Activated naive CD4-positive, alpha-beta T cell treated with anti-CD3 and anti-CD28 coated beads, Interleukin-2, amount 50 U/mL, for 16 hours (primary cell): Measurements from ENCODE around the gene MYO15A.

Source experiments
- DNase-seq: peaks from one replicate; pipeline ENCODE4 v3.0.0-alpha.2; 2020

The MYO15A gene

DNA sequence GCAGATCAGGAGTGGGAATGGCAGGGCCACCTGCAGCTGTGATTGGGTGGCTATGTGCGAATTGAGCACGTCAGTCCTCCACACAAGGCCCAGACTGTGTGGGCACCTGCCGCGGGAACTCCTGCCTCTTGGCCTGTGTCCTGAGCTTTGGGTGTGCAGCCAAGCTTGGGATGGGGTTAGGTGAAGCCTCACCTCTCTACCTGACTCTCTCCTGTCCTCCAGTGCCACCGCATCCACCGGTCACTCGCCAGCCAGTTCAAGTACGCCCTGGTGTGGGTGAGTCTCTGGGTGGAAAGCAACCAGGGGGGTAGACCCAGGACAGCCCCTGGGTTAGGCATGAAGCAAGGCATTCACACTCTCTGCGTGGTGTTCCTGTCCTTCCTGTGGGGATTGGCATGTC, 2.3 kb upstream of the MYO15A start:
- DNase-seq: no peak

DNA sequence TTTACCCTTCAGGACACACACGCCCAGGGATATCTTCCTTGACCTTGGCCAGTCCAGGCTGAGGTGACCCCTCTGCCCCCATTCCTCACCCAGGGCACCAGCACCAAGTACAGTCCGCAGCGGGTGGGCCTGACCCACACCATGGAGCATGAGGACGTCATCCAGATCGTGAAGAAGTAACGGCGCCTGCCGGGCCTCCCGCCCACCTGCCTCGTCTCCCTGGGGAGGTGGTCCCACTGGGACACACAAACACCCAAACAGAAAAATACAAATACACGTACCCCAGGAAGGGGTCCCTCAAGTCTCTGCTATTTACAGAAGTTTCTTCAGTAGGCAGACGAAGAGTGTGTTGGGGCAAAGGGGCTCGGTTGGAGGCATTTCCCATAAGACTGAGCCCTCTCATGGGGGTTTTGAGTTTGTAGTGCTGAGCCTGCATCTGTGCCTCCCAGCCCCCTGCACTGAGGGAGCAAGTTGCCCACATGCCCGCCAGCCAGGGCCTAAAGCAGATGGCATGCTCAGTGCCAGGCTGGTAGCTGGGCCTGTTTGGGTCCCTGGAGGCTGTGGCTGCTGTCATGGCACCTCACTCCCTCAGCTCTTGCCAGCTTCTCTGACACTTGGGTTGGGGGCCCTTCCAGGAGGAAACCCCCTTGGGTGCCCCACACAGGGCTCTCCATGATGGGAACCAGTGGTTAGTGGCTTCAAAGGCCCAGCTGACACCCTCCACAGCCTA, 1.3 kb upstream of the MYO15A start:
- no peak for DNase-seq

DNA sequence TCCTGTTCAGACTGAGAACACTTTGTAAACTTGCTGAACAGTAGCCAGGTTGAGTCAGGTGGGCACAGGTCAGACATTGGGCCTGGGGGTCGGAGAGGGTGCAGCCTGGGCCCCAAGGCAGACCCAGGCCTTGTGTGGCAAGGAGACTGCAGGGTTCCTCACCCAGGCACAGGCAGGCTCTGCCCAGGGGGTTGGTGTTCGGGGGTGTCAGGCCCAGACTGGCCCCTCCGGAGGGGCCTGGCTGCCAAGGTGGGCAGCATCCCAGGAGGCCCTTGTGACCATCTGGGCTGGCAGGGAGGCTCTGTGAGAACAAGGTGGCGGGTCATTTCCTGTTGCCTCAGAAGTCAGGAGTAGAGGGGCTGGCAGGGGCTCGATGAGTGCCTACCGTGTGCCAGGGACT, 585 bp upstream of the MYO15A start:
- no peak for DNase-seq

- DNase-seq: no peak
Observed at GRCh38 chr17:18109935-18110485, 1.5 kb downstream of the MYO15A start.

GRCh38 chr17:18110636-18111145, 2.1 kb downstream of the MYO15A start:
- DNase-seq: no peak

DNA sequence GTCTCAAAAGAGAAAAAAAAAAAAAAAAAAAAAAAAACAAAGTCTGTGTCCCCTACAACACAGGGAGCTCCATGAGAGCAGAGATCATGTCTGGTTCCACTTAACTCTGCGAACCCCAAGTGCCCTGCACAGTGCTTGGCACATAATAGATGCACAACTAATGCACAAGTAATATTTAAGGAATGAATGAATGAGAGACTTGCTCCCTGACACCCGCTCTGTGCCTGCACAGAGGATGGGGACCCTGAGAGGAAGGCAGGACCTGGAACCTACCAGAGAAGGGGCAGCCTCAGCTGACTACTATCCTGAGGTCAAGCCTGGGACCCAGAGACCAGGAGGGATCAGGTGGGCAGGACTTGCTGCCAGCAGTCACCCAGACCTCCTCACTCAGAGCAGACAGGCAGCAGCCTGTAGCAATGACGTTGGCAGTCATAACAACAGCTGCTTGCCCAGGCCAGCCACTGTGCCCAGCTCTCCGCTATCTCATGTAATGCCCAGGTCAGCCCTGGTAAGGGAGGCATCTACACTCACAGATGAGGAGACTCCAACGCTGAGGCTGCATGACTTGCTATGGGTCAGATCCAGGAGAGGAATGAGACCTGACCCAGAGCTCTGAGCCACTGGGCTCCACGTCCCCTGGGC, 2.9 kb downstream of the MYO15A start:
- no peak for DNase-seq

DNA sequence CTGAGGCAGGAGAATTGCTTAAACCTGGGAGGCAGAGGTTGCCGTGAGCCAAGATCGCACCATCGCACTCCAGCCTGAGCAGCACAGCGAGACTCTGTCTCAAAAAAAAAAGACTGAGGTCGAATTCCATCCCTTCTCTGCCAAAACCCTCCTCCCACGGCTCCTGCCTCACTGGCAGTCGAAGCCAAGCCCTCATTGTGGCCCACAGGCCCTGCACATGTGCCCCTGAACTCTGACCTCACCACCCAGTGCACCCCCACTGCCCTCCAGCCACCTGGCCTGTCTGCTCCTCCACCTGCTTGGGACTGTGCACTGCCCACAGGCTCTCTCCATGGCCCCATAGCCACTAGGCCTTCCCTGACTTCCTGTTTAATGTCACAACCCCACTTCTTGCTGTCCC, 7.0 kb downstream of the MYO15A start:
- no peak for DNase-seq

DNA sequence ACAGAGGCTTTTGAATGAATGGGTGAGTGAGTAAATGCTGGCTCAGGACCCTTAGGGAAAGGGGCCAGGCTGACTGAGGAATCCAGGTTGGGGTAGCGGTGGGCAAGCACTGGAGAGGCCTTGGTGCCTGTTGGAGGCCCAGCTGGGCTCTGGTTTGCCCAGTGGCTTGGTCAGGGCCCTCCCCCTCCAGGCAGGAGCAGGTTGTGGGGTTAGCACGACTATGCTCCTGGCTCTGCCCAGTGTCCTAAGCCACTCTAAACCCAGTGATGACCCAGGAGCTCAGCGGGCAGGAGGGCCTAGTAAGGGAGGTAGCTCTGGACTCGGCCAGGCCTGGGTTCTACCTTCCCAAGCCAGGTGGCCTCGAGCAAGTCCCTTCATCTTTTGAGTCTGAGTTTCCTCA, 7.5 kb downstream of the MYO15A start:
- DNase-seq: no peak

- DNase-seq: no peak
Observed at GRCh38 chr17:18117533-18117932, 9.0 kb downstream of the MYO15A start.

DNA sequence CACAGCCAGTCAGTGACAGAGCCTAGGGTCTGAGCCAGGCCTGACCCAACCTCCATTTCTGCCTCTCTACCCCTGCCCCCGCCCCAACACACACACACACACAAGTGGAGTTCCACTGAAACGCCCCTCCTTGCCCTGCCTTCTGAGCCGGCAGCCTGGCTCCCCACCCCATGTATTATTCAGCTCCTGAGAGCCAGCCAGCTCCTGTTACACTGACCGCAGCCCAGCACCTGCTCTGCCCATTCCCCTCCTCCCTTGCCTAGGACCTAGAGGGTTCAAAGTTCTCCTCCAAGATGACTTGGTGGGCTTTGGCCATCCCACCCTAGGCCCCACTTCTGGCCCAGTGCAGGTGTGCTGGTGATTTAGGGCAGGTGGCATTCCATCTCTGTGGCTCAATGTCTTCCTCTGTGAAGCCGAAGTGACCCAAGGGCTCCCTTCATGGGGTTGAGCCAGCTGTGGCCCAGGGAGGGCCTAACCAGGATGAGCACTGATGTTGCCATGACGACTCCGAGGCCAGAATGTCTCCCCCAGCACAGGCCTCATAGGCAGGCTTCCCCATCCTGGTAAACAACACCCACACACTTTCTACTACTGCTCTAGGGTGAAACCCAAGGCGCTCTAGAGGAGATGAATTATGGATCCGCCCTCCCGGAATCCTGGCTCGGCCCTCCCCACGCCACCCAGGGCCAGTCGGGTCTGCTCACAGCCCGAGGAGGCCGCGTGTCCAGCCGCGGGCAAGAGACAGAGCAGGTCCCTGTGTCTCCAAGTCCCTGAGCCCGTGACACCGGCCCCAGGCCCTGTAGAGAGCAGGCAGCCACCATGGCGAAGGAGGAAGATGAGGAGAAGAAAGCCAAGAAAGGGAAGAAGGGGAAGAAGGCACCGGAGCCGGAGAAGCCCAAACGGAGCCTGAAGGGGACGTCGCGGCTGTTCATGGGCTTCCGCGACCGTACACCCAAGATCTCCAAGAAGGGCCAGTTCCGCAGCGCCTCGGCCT, 9.7 kb downstream of the MYO15A start:
- DNase-seq: no peak

GRCh38 chr17:18119166-18119745, 10.7 kb downstream of the MYO15A start:
- DNase-seq: no peak

DNA sequence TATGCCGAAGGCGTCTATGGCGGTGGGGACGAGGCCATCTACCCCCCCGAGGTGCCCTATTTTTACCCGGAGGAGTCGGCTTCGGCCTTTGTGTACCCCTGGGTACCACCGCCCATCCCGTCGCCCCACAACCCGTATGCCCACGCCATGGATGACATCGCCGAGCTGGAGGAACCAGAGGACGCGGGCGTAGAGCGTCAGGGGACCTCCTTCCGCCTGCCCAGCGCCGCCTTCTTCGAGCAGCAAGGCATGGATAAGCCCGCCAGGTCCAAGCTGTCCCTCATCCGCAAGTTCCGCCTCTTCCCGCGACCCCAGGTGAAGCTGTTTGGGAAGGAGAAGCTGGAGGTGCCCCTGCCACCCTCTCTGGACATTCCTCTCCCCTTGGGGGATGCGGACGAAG, 11.4 kb downstream of the MYO15A start:
- DNase-seq: no peak

GRCh38 chr17:18120461-18121017, 12.0 kb downstream of the MYO15A start:
- no peak for DNase-seq

GRCh38 chr17:18121144-18121910, 12.8 kb downstream of the MYO15A start:
- DNase-seq: no peak

- DNase-seq: no peak
Observed at GRCh38 chr17:18122990-18123753, 14.6 kb downstream of the MYO15A start.

- DNase-seq: no peak
Observed at GRCh38 chr17:18124345-18125126, 16.0 kb downstream of the MYO15A start.

GRCh38 chr17:18129041-18129502, 20.5 kb downstream of the MYO15A start:
- DNase-seq: no peak

GRCh38 chr17:18132711-18133110, 24.2 kb downstream of the MYO15A start:
- no peak for DNase-seq

DNA sequence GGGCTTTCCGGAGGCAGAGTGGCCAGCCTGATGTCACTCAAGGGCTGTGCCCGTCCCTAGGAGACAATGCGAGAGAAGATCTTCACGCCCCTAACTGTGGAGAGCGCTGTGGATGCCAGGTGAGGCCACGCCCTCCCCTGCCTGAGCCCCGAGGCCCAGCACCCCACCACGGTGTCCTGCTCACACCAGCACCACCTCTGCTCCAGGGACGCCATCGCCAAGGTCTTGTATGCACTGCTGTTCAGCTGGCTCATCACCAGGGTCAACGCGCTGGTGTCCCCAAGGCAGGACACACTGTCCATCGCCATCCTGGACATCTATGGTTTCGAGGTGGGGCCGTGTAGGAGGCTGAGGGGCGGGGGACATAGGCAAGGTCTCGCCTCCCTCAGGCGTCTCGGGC, 27.8 kb downstream of the MYO15A start:
- DNase-seq: no peak
